MCF 10A (cell line): ENCODE data around the gene CLTA. TPM values are rescaled to one million over a fixed set of nuclear protein-coding genes. Genes with fewer than 3 reads are reported as not detected.

Experiments used
- BruUV-seq: library from RNA; stranded (reverse); fragments of 400-500 nt; replicated peaks from 2 replicates; lab custom pipeline; 2021; lab: Mats Ljungman, UMichigan
- CTCF ChIA-PET: fragments of 300-600 bp; sonication (Branson Sonifier 250); formaldehyde crosslinking; extraction: SDS; loops from one replicate; lab custom pipeline; 2021; ENCODE audit warnings: antibody characterized with exemption, inconsistent platforms; lab: Yijun Ruan, JAX
- POLR2A ChIA-PET: fragments of 300-600, 350-650 bp; sonication (Branson Sonifier 250); formaldehyde crosslinking; extraction: SDS; loops from one replicate; lab custom pipeline; 2020; ENCODE audit warnings: antibody characterized with exemption, inconsistent platforms; lab: Yijun Ruan, JAX
- DNase-seq: peaks from one replicate; pipeline ENCODE4 v3.0.0-alpha.2; 2018; ENCODE audit not compliant: unreplicated experiment
- H3K27ac Mint-ChIP-seq: one replicate; pipeline ENCODE4 v1.8.0; 2022; ENCODE audit warnings: mild to moderate bottlenecking, low read depth, mixed read lengths; ENCODE audit not compliant: unreplicated experiment
- H3K27me3 Mint-ChIP-seq: one replicate; pipeline ENCODE4 v1.8.0; 2022; ENCODE audit warnings: mixed read lengths; ENCODE audit not compliant: insufficient read depth, unreplicated experiment
- H3K36me3 Mint-ChIP-seq: one replicate; pipeline ENCODE4 v1.8.0; 2022; ENCODE audit warnings: mild to moderate bottlenecking, moderate library complexity, mixed read lengths; ENCODE audit not compliant: insufficient read depth, unreplicated experiment
- H3K4me1 Mint-ChIP-seq: one replicate; pipeline ENCODE4 v1.8.0; 2022; ENCODE audit warnings: mixed read lengths; ENCODE audit not compliant: insufficient read depth, unreplicated experiment
- H3K4me3 Mint-ChIP-seq: one replicate; pipeline ENCODE4 v1.8.0; 2022; ENCODE audit warnings: mild to moderate bottlenecking, moderate library complexity, mixed read lengths; ENCODE audit not compliant: unreplicated experiment
- H3K9me3 Mint-ChIP-seq: one replicate; pipeline ENCODE4 v1.8.0; 2022; ENCODE audit warnings: mixed read lengths; ENCODE audit not compliant: unreplicated experiment
- CTCF ChIP-seq: fragments of 200-600 bp; IDR thresholded peaks from one replicate; pipeline ENCODE4 v1.8.0; 2022; ENCODE audit warnings: antibody characterized with exemption, mild to moderate bottlenecking; ENCODE audit not compliant: unreplicated experiment
- intact Hi-C: fragments of 100-400 bp; cut with micrococcal nuclease; formaldehyde crosslinking; loops from 2 replicates; pipeline ENCODE4 v1.14.1; 2022
- total RNA-seq: library from RNA; stranded (reverse); gene quantifications from 2 replicates; pipeline ENCODE4 v1.2.3, GENCODE V29; 2022

Gene CLTA
- total RNA-seq, 1 experiment from 2014 or later, result 189 TPM

GRCh38 chr9:36153746-36154145 lies 37.0 kb upstream of the CLTA start:
- Mint-ChIP-seq H3K36me3 (no peaks in the 10 kb centered on the region), H3K4me3 (no peak overlapping the region), H3K27me3 (no peaks in the 10 kb centered on the region), H3K27ac (no peak overlapping the region), H3K4me1 (no peaks in the 10 kb centered on the region), H3K9me3 (no peaks in the 10 kb centered on the region)
- DNase-seq, result no peak
- intact Hi-C loops, result no loop called here
- BruUV-seq, result no TSS peak
- POLR2A ChIA-PET, result no interaction called here
- no peak for TF ChIP-seq CTCF
- CTCF ChIA-PET, result interaction anchor here (0.7 kb wide), 1 partner anchor 213 kb away, joined by 3 read pairs; no protein-coding TSS in a partner anchor

DNA sequence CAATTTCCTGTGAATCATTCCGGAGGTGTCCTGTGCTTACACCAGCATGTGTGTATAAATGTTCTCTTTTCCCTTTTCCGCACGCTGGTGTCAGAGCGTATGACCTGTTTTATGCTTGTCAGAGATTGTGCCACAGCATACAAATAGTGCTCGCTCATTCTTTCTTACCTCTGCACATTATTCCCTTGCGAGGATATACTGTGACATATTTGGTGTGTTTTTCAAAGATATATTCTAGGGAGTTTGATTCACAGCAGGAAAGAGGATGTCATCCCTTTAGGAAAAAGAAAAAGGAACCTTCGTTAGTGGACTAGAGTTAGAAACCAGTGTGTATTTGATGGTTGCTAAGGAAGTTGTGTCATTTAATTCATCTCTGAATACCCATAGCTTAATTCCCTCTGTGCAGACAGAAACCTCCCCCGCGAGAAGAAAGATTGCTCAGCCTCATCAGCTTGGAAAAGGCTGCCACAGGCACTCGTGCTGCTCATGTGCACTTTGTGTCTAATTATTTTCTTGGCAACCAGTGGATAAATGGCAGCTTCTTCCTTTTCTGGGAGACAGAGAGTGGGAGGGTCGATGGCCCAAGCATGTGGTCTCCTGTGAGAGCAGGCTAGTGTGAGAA lies 36.3 kb upstream of the CLTA start:
- no TSS peak for BruUV-seq
- ChIA-PET POLR2A (interaction anchor here (0.6 kb wide), 1 partner anchor 340 kb away, joined by 5 read pairs; no protein-coding TSS in a partner anchor), CTCF (interaction anchor here (0.7 to 0.8 kb wide), 4 partner anchors 10 to 364 kb away, joined by 3 to 4 read pairs (median 3); no protein-coding TSS in a partner anchor)
- no peaks in the 10 kb centered on the region for H3K4me1 Mint-ChIP-seq
- TF ChIP-seq CTCF, result no peak
- H3K36me3 Mint-ChIP-seq, result no peaks in the 10 kb centered on the region
- DNase-seq, result no peak
- no peaks in the 10 kb centered on the region for H3K9me3 Mint-ChIP-seq
- intact Hi-C loops, result no loop called here
- H3K4me3 Mint-ChIP-seq, result no peak overlapping the region
- H3K27me3 Mint-ChIP-seq, result no peaks in the 10 kb centered on the region
- no peak overlapping the region for H3K27ac Mint-ChIP-seq

- Mint-ChIP-seq H3K9me3 (no peaks in the 10 kb centered on the region), H3K4me1 (peaks cover 3% of the 10 kb centered on the region), H3K36me3 (no peaks in the 10 kb centered on the region), H3K4me3 (no peak overlapping the region), H3K27ac (no peak overlapping the region), H3K27me3 (no peaks in the 10 kb centered on the region)
- ChIA-PET POLR2A (interaction anchor here (0.8 to 1.2 kb wide), 2 partner anchors 10 to 13 kb away, joined by 3 read pairs; partner anchors contain the start of gene CCIN), CTCF (interaction anchor here (0.6 to 2.4 kb wide), 4 partner anchors 8 to 248 kb away, joined by 3 to 13 read pairs (median 3); no protein-coding TSS in a partner anchor)
- intact Hi-C loops, result no loop called here
- BruUV-seq, result no TSS peak
- no peak for DNase-seq
- TF ChIP-seq CTCF, result no peak
These were observed 34.6 kb upstream of the CLTA start for GRCh38 chr9:36156116-36156515.

DNA sequence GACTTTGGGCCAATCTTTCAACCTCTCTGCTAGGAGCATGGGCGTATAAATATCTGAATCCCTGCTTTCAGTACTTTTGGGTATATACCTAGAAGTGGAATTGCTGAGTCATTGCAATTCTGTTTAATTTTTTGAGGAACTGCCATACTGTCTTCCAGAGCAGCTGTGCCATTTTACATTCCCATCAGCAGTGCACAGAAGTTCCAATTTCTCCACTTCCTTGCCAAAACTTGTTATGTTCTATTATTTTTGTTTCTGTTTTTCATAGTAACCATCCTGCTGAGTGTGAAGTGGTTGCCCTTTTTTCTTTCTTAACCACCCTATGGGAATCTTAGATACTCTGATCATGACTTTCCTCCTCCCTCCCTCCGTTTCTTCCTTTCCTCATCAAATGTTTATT lies 32.6 kb upstream of the CLTA start:
- no peaks in the 10 kb centered on the region for H3K9me3 Mint-ChIP-seq
- no peak for TF ChIP-seq CTCF
- H3K4me3 Mint-ChIP-seq, result no peak overlapping the region
- no peak for DNase-seq
- intact Hi-C loops, result no loop called here
- CTCF ChIA-PET, result interaction anchor here (1.6 kb wide), 1 partner anchor 10 kb away, joined by 5 read pairs; no protein-coding TSS in a partner anchor
- no peak overlapping the region for H3K27ac Mint-ChIP-seq
- POLR2A ChIA-PET, result no interaction called here
- BruUV-seq, result no TSS peak
- H3K27me3 Mint-ChIP-seq, result no peaks in the 10 kb centered on the region
- peaks cover 8% of the 10 kb centered on the region for H3K4me1 Mint-ChIP-seq
- H3K36me3 Mint-ChIP-seq, result no peaks in the 10 kb centered on the region
